HG03159 (cell line): Measurements from ENCODE around the gene FAM241A.
"Not testable (repeated sequence)": the region's sequence is repeated elsewhere in the genome, so short reads cannot be mapped to it uniquely, and the experiment has no call there.

Experiments
- ATAC-seq: cut with Tn5 transposase; IDR thresholded peaks from one replicate; pipeline ENCODE4 v1.9.1; 2021; ENCODE audit warnings: mild to moderate bottlenecking, moderate library complexity; ENCODE audit not compliant: unreplicated experiment

Gene FAM241A

GRCh38 chr4:112172180-112172579, 26.9 kb downstream of the FAM241A start:
- ATAC-seq, result peak; percentile 76

GRCh38 chr4:112173593-112174558, 28.6 kb downstream of the FAM241A start:
- ATAC-seq, result no peak

- no peak for ATAC-seq
Observed at GRCh38 chr4:112175840-112176239, 30.6 kb downstream of the FAM241A start.

- ATAC-seq, result no peak
Observed at GRCh38 chr4:112176596-112176995, 31.3 kb downstream of the FAM241A start.

GRCh38 chr4:112178741-112179140, 33.5 kb downstream of the FAM241A start:
- not testable (repeated sequence) for ATAC-seq

- no peak for ATAC-seq
Observed at GRCh38 chr4:112181358-112182000, 36.2 kb downstream of the FAM241A start.

GRCh38 chr4:112182604-112183003, 37.4 kb downstream of the FAM241A start:
- ATAC-seq, result no peak

- ATAC-seq, result no peak
Observed at GRCh38 chr4:112183252-112183651, 38.0 kb downstream of the FAM241A start.

GRCh38 chr4:112184438-112184837, 39.2 kb downstream of the FAM241A start:
- ATAC-seq, result no peak

GRCh38 chr4:112185334-112185733, 40.1 kb downstream of the FAM241A start:
- peak; percentile 59 for ATAC-seq

GRCh38 chr4:112185740-112186670, 40.8 kb downstream of the FAM241A start:
- no peak for ATAC-seq

- no peak for ATAC-seq
Observed at GRCh38 chr4:112189754-112190153, 44.5 kb downstream of the FAM241A start.

GRCh38 chr4:112190684-112191083, 45.4 kb downstream of the FAM241A start:
- ATAC-seq, result no peak

GRCh38 chr4:112196461-112196860, 51.2 kb downstream of the FAM241A start:
- no peak for ATAC-seq

- peak; percentile 12 for ATAC-seq
Observed at GRCh38 chr4:112199041-112199440, 53.8 kb downstream of the FAM241A start.

- ATAC-seq, result peak; percentile 54
Observed at GRCh38 chr4:112201915-112202505, 56.8 kb downstream of the FAM241A start.

- no peak for ATAC-seq
Observed at GRCh38 chr4:112203593-112203992, 58.3 kb downstream of the FAM241A start.

- peak; percentile 51 for ATAC-seq
Observed at GRCh38 chr4:112206431-112206830, 61.2 kb downstream of the FAM241A start.

- ATAC-seq, result not testable (repeated sequence)
Observed at GRCh38 chr4:112208137-112209095, 63.2 kb downstream of the FAM241A start.
